ENCODE results near the gene SENP8.

SENP8 gene

DNA sequence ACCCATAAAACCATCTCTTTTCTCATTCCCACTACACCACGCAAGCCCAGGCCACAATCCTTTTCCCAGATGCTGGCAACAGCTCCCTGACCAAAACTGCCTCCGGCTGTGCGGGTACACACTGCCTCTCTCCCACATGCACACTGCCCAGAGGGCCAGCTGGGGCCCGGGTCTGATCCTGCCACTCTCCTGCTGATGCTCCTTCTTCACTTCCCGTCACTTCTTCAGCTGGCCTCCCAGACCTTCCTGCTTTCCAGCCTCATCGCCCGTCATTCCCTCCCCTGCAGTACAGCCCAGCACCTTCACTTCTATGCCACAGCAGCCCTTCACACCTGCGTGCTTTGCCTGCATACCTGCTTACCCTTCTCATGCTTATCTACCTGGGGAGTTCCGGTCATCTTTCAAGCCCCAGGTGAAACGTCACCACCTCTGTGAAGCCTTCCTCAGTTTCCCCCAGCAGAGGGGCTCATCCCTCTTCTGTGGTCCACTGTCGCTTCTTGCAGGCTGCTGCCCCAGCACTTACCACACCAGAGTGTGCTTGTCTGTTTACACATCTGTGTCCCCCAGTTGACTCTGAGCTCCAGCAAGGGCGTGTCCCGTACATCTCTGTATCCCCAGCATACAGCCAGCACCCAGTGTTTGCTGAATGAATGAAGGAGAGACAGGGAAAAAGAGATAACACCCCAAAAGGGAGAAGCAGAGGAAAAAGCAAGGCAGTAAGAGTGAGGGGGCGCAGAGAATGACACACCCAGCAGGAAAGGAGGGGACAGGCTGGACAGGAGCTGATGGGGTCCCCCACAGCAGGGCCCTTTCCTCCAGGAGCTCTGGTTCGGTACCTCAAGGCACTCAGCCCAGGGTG lies 57.2 kb downstream of the SENP8 start:
- DNase-seq (ENCODE audit: low read depth), result no peak

DNA sequence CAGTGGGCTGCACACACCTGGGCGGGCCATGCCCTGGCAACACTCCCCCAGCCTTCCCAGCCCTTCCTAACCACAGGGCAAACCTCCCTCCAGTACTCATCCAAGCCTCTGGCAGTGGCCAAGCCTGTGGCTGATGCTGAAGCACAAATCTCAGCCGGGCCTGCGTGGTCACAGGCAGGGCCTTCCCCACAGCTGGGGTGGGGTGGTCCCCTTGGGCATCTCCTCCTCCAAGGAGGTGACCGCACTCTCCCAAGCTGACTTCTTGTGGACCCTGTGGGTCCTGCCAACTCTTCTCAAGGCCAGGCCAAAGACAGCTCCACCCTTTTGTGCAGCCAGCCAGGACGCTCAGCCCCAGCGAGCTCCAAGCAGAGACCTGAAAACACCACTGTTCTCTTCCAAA lies 58.0 kb downstream of the SENP8 start:
- DNase-seq (ENCODE audit: low read depth), result no peak

- DNase-seq (ENCODE audit: low read depth), result no peak
Observed at GRCh38 chr15:72176743-72177142, 58.5 kb downstream of the SENP8 start.

- no peak for DNase-seq (ENCODE audit: low read depth)
Observed at GRCh38 chr15:72178976-72179585, 60.9 kb downstream of the SENP8 start.

- no peak for DNase-seq (ENCODE audit: low read depth)
Observed at GRCh38 chr15:72179950-72180581, 61.9 kb downstream of the SENP8 start.

GRCh38 chr15:72180761-72181324 lies 62.6 kb downstream of the SENP8 start:
- DNase-seq (ENCODE audit: low read depth), result no peak

DNA sequence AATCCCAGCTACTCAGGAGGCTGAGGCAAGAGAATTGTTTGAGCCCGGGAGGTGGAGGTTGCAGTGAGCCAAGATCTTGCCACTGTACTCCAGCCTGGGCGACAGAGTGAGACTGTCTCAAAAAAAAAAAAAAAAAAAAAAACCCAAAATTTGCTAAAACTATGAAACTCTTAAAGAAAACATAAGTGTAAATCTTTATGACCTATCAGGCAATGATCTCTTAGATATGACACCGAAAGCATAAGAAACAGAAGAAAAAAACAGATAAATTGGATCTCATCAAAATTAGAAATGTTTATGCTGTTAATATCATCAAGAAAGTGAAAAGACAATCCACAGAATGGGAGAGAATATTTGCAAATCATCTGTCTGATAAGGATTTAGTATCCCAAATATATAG lies 64.0 kb downstream of the SENP8 start:
- no peak for DNase-seq (ENCODE audit: low read depth)

GRCh38 chr15:72182673-72183072 lies 64.5 kb downstream of the SENP8 start:
- DNase-seq (ENCODE audit: low read depth), result peak; percentile 30

- no peak for DNase-seq (ENCODE audit: low read depth)
Observed at GRCh38 chr15:72183781-72184164, 65.6 kb downstream of the SENP8 start.

DNA sequence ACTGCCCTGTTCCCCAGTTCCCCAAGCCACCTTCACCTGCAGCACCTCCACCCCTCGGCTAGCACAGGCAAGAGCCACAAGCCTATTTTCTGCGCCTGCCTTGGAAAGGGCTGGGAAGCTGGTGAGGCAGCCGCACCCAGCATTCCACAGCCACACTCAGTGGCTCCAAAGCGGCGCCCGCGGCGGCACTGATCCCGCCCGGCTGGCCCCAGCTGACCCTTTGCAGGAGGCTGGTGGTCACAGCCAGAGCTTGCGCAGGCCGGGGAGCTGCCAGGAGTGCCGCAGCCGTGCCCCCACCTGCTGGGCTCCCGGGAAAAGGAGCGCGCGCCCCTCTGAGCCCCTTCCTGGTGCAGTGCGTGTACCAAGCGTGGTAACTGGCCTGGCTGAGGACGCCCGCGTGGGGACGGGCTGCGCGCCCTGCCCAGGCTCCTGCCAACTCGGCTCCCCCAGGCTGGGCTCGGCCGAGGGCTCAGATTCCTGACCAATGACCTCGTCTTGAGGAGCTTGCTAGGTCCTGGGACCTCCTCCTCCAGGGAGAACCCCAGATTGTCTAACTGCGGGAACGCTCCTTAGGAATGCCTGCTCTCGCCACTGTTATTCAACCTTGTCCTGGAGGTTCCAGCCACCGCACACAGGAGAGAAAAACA lies 66.1 kb downstream of the SENP8 start:
- DNase-seq (ENCODE audit: low read depth), result no peak

DNA sequence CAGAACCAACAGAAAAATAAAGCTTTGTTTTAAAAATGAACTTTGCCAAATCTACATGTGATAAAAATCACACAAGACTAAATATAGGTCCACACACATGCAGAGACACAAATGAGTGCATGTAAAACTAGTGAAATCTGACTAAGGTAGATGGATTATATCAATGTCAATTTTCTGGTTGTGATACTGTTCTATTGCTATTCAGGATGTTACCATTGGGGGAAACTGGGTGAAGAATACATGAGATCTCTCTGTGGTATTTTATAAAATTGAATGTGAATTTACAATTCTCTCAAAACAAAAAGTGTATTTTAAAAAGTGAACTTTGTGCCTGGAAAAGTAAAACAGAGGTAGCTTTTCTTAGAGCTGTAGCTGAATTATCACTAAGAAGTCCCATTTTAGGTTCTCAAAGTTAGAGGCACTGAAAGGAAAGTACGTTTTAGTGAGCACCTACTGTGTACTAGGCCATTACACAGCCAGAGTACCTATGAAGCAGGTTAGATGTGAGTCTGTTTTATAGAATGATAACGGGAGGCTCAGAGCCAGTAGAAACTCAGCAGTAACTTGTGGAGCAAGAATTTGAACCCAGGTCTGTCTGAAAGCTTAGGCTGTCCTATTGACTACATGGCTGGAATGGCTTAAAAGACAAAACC lies 71.2 kb downstream of the SENP8 start:
- no peak for DNase-seq (ENCODE audit: low read depth)

DNA sequence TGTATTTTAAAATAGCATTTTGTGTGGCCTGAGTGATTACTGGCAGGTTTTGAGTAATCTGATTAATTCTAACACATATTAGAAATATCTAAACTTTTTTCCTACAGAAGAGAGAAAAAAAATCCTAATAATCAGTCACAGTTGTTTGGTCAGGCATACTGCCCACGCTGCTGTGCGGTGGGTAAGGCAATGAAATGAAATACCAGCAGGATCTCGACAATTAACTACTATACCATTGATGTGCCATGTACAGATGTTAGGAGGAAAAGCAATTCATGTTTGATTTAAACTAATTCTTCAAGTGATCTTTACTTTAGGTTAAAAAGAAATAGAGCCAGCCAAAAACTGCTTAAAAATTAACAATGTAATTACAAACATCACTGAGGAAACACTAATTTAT lies 74.2 kb downstream of the SENP8 start:
- no peak for DNase-seq (ENCODE audit: low read depth)

All from amniotic epithelial cell (primary cell).